Colonic mucosa (tissue), 4 donors: ENCODE results near the gene NGEF. TPM values are rescaled to one million over a fixed set of nuclear protein-coding genes. Genes with fewer than 3 reads are reported as not detected.

Source experiments
- DNase-seq: peaks from one replicate; pipeline ENCODE4 v3.0.0-alpha.2; 2020
- H3K27ac ChIP-seq: fragments of 200-600 bp; one replicate; pipeline ENCODE4 v1.8.0; 2021
- H3K27me3 ChIP-seq: fragments of 200-600 bp; one replicate; pipeline ENCODE4 v1.8.0; 2021
- H3K36me3 ChIP-seq: fragments of 200-600 bp; one replicate; pipeline ENCODE4 v1.8.0; 2021
- H3K4me1 ChIP-seq: fragments of 200-600 bp; one replicate; pipeline ENCODE4 v1.8.0; 2021; ENCODE audit warnings: mild to moderate bottlenecking
- H3K4me3 ChIP-seq: fragments of 200-600 bp; one replicate; pipeline ENCODE4 v1.8.0; 2021
- H3K9ac ChIP-seq, 2 donors: one replicate each; pipeline ENCODE4 v1.7.0; 2013; ENCODE audit warnings: control low read depth in 2 of 2, low read depth in 2 of 2, low read length in 2 of 2
- H3K9me3 ChIP-seq: fragments of 200-600 bp; one replicate; pipeline ENCODE4 v1.8.0; 2021
- intact Hi-C: fragments of 100-400 bp; cut with DNase I; formaldehyde crosslinking; loops from one replicate; pipeline ENCODE4 v1.14.1; 2022
- total RNA-seq, 2 donors: library from RNA; stranded (reverse); fragmentation: NEBNext Ultra II Directional in 1 of 2; extraction: Animal tissue kit (Norgen Biotek cat#: 25700) in 1 of 2; gene quantifications; one replicate each; pipeline ENCODE4 v1.2.1, GENCODE V29; 2021
- TF ChIP-seq, protein P1 (sequence below): fragments of 200-600 bp; IDR thresholded peaks from one replicate; pipeline ENCODE4 v1.8.0; 2022; ENCODE audit warnings: antibody characterized with exemption, mild to moderate bottlenecking
- donor health status: healthy.
- donor health status: DM: no; HTN: no; CAD: no.
- donor health status: DM: no; HTN: no; CAD: no.

NGEF gene
- total RNA-seq, 2 donors from 2014 or later: 25.6 to 34.0 TPM

DNA sequence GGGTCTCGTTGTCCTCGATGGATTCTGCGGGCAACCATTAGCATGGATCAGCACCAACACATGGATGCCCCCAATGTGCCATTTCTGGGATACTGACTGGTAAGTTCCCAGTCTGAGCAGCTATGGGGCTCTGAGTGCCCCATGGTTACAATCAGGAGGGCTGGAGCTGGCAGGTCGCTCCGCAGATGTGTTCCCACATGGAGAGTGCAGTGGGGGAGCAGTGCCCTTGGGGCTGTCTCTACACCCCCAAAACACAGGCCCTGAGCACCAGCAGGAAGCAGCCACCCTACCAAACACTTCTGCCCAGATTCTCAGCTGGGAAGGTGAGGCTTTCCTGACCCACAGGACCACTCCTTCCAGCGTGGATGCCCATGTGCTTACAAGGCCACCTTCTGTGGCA, 8.0 kb downstream of the NGEF start:
- intact Hi-C loops: no loop called here
- Histone ChIP-seq H3K27me3 (no peaks in the 10 kb centered on the region), H3K27ac (no peak overlapping the region), H3K4me1 (no peaks in the 10 kb centered on the region), H3K9me3 (no peaks in the 10 kb centered on the region), H3K9ac (no peak overlapping the region), H3K4me3 (no peak overlapping the region), H3K36me3 (no peaks in the 10 kb centered on the region)
- DNase-seq: no peak
- TF ChIP-seq, protein P1, sequence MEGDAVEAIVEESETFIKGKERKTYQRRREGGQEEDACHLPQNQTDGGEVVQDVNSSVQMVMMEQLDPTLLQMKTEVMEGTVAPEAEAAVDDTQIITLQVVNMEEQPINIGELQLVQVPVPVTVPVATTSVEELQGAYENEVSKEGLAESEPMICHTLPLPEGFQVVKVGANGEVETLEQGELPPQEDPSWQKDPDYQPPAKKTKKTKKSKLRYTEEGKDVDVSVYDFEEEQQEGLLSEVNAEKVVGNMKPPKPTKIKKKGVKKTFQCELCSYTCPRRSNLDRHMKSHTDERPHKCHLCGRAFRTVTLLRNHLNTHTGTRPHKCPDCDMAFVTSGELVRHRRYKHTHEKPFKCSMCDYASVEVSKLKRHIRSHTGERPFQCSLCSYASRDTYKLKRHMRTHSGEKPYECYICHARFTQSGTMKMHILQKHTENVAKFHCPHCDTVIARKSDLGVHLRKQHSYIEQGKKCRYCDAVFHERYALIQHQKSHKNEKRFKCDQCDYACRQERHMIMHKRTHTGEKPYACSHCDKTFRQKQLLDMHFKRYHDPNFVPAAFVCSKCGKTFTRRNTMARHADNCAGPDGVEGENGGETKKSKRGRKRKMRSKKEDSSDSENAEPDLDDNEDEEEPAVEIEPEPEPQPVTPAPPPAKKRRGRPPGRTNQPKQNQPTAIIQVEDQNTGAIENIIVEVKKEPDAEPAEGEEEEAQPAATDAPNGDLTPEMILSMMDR: no peak

DNA sequence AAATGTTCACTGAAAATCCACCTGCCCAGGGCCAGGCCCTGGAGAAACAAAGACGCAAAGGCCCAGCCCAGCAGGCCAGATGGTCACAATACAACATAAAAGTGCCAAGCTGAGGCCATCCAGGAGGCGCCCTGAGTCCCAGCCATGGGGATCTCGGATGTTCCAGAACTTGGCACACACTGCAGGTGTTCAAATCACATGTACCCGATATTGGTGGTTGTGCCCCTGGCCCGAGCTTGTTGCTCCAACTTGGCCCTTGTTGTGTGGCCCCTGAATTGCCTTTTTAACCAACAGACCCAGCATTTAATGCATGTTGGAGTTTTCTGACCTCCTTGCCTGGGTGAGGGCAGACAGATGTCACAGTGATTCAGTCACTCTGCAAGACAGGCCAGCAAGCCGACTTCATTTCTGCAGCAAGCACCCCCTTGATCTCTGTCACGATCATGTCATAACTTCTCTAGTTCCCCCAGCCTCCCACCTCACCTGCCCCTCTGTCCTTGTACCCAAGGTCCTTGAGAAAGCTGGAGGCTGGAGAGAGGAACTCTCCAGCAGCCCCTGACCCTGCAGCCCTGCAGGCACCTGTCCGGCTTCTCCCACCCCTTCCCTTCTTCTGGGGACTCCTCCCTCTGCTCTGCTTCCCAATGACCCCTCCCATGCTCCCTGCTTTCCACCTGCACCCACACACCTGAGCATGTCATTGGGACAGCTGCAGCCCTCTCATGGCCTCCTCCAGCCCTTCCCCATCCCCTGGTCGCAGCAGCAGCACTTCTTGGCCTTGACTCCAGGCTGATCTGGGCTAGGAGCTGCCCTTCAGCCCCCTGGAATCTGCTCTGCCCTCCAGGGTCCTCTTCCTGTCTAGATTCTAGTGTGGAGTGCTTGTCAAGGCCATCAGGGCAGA, 9.1 kb downstream of the NGEF start:
- Histone ChIP-seq H3K9me3 (no peaks in the 10 kb centered on the region), H3K36me3 (no peaks in the 10 kb centered on the region), H3K27me3 (no peaks in the 10 kb centered on the region), H3K4me3 (no peak overlapping the region), H3K4me1 (no peaks in the 10 kb centered on the region), H3K27ac (no peak overlapping the region), H3K9ac (no peak overlapping the region)
- TF ChIP-seq, protein P1: no peak
- intact Hi-C loops: no loop called here
- DNase-seq: no peak

DNA sequence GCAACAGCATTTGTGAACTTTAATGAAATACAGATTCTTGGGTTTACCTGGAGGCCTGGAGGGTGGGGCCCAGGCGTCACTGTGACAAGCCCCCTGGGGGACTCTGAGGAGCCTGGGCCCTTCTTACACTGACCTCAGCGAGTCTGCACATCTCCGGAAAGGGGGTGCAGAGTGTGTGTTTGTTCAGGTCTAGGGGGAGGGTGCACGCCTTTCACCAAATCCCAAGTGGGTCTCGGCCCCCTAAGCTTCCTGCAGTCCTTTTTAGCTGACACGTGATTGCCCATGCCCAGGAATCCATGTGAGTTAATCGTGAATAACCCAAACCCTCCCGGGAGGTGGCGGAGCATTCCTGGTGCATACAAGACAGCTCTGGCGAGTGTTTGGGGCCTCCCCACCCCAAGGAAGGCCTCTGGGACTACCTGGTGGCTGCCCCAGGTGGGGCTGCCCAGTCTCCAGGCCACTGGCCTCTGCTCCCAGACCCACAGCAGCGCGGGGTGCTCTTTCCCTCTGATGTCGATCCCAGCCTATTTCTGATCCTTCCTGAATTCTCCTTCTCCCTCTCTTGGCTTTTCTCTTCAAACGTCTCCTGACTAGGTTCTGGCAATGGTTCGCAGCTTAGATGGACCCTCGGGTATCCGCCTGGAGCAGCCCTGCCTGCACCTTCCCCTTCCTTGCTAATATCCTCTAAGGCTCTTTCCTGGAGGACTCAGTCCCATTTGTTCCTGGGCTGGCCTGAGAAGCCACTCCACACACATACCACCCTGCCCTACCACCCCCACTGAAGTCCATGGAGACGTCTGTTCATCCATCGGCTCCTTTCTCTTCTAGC, 10.0 kb downstream of the NGEF start:
- H3K27ac ChIP-seq: no peak overlapping the region
- H3K4me3 ChIP-seq: no peak overlapping the region
- H3K27me3 ChIP-seq: no peaks in the 10 kb centered on the region
- intact Hi-C loops: no loop called here
- no peaks in the 10 kb centered on the region for H3K9me3 ChIP-seq
- TF ChIP-seq, protein P1: no peak
- no peaks in the 10 kb centered on the region for H3K36me3 ChIP-seq
- no peaks in the 10 kb centered on the region for H3K4me1 ChIP-seq
- no peak overlapping the region for H3K9ac ChIP-seq
- no peak for DNase-seq

DNA sequence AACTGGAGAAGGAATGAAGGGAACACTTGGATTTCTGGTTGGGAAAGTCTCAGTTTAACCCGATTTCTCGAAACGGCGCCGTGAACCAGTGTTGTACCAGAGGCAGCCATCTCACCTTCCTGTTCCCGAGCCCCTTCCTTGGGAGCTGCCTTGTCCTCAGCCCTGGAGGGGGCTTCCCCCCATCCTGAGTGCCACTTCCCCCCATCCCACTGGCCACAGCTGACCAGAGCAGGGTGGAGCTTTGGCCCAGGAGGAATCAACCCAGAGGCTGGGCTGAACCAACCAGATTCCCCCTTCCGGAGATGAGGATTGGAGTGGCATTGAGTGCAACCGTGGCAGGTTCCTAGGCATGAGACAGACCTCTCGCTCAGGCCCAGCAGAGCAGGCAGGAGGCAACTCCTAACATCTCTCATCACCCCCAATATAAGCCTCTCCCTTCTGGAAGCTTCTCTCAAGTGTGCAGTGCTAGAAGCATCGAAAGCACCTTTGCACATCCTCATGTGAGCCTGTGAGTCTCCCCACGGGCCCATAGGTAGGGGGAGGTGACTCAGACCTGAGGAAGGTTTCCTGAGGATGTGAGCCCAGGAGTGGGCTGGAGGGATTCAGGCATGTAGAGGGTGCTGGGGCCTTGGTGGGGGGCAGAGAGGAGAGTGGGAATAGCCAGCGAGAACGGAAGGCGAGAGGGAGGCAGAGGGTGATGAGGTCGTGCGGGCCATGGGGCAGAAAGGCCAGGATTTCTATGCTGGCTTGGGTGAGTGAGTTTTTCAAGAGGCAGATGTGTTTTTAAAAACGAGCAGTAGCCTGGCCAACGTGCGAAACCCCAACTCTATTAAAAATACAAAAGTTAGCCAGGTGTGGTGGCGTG, 11.9 kb downstream of the NGEF start:
- intact Hi-C loops: no loop called here
- Histone ChIP-seq H3K27me3 (no peaks in the 10 kb centered on the region), H3K4me3 (no peak overlapping the region), H3K4me1 (no peaks in the 10 kb centered on the region), H3K36me3 (no peaks in the 10 kb centered on the region), H3K9ac (no peak overlapping the region), H3K9me3 (no peaks in the 10 kb centered on the region), H3K27ac (no peak overlapping the region)
- DNase-seq: no peak
- TF ChIP-seq, protein P1: no peak

DNA sequence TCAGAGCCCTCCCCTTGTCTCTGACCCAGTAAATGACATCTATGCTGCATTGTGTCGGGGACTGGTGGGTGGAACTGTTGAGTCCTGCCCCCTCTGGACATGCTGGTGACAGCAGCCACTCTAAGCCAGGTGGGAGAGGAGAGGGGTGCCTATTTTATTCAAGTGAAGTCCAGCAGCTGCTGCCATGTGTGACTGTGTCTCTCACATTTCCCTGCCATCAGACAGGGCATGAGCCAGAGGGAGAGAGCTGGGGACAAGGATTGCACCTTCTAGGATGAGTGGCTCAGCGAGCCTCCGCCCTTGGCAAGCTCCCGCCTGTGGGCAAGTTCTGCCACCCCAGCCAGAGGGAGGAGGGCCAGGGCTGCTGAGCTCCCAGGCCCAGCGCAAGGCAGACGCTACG, 13.7 kb downstream of the NGEF start:
- Histone ChIP-seq H3K9me3 (no peaks in the 10 kb centered on the region), H3K4me1 (no peaks in the 10 kb centered on the region), H3K27me3 (no peaks in the 10 kb centered on the region), H3K9ac (no peak overlapping the region), H3K4me3 (no peak overlapping the region), H3K27ac (no peak overlapping the region), H3K36me3 (no peaks in the 10 kb centered on the region)
- intact Hi-C loops: no loop called here
- TF ChIP-seq, protein P1: no peak
- DNase-seq: no peak
